ENCODE measurements around the gene SLIT1.

SLIT1 gene

GRCh38 chr10:96967847-96968246 lies 217.9 kb downstream of the SLIT1 start:
- no peak for DNase-seq (ENCODE audit: low read depth)
- H3K4me3 ChIP-seq (ENCODE audit: low read length): no peak overlapping the region
- no peak for TF ChIP-seq CTCF (IDR thresholded peaks at IDR 0.05; ENCODE audit: insufficient read depth, low read depth, low read length, missing control alignments)

GRCh38 chr10:96964131-96964530 lies 221.6 kb downstream of the SLIT1 start:
- TF ChIP-seq CTCF (IDR thresholded peaks at IDR 0.05; ENCODE audit: insufficient read depth, low read depth, low read length, missing control alignments): no peak
- H3K4me3 ChIP-seq (ENCODE audit: low read length): no peak overlapping the region
- no peak for DNase-seq (ENCODE audit: low read depth)

GRCh38 chr10:96960872-96961271 lies 224.9 kb downstream of the SLIT1 start:
- no peak for TF ChIP-seq CTCF (IDR thresholded peaks at IDR 0.05; ENCODE audit: insufficient read depth, low read depth, low read length, missing control alignments)
- DNase-seq (ENCODE audit: low read depth): no peak

GRCh38 chr10:96959733-96960132 lies 226.0 kb downstream of the SLIT1 start:
- no peak for TF ChIP-seq CTCF (IDR thresholded peaks at IDR 0.05; ENCODE audit: insufficient read depth, low read depth, low read length, missing control alignments)
- DNase-seq (ENCODE audit: low read depth): no peak
- no peak overlapping the region for H3K4me3 ChIP-seq (ENCODE audit: low read length)

More at GRCh38 chr10:96960872-96961271, 224.9 kb downstream of the SLIT1 start:
- H3K4me3 ChIP-seq (ENCODE audit: low read length): no peak overlapping the region

GRCh38 chr10:96958071-96958470 lies 227.7 kb downstream of the SLIT1 start:
- DNase-seq (ENCODE audit: low read depth): no peak
- no peak for TF ChIP-seq CTCF (IDR thresholded peaks at IDR 0.05; ENCODE audit: insufficient read depth, low read depth, low read length, missing control alignments)
- no peak overlapping the region for H3K4me3 ChIP-seq (ENCODE audit: low read length)

GRCh38 chr10:96955794-96956193 lies 230.0 kb downstream of the SLIT1 start:
- DNase-seq (ENCODE audit: low read depth): no peak

More at GRCh38 chr10:96955794-96956193, 230.0 kb downstream of the SLIT1 start:
- no peak for TF ChIP-seq CTCF (IDR thresholded peaks at IDR 0.05; ENCODE audit: insufficient read depth, low read depth, low read length, missing control alignments)
- H3K4me3 ChIP-seq (ENCODE audit: low read length): no peak overlapping the region

All from epithelial cell of esophagus (primary cell).